ENCODE measurements around the gene TMEM119.

The TMEM119 gene

GRCh38 chr12:108584456-108585065 is 13.3 kb downstream of the TMEM119 start:
- TF ChIP-seq GABPA (IDR thresholded peaks at IDR 0.05; ENCODE audit: low read depth), result no peak
- TF ChIP-seq SPI1 (IDR thresholded peaks at IDR 0.05; ENCODE audit: borderline replicate concordance, low read depth), result no peak
- TF ChIP-seq REST (IDR thresholded peaks at IDR 0.05; ENCODE audit: insufficient replicate concordance, low read depth), result no peak
- Histone ChIP-seq H3K27ac (replicated peaks) (no peak overlapping the region), H3K4me3 (replicated peaks; ENCODE audit: insufficient read depth, low read length) (no peak overlapping the region), H3K27me3 (ENCODE audit: insufficient read depth, poor library complexity, severe bottlenecking) (no peaks in the 10 kb centered on the region)
- DNase-seq (ENCODE audit: low read depth in 1 of 2, low spot score in 1 of 2), result no peak

- Histone ChIP-seq H3K4me3 (replicated peaks; ENCODE audit: insufficient read depth, low read length) (no peak overlapping the region), H3K27me3 (ENCODE audit: insufficient read depth, poor library complexity, severe bottlenecking) (no peaks in the 10 kb centered on the region), H3K27ac (replicated peaks) (no peak overlapping the region)
- TF ChIP-seq REST (IDR thresholded peaks at IDR 0.05; ENCODE audit: insufficient replicate concordance, low read depth), result no peak
- DNase-seq (ENCODE audit: low read depth in 1 of 2, low spot score in 1 of 2), result no peak
Observed at GRCh38 chr12:108583991-108584390, 13.9 kb downstream of the TMEM119 start.

DNA sequence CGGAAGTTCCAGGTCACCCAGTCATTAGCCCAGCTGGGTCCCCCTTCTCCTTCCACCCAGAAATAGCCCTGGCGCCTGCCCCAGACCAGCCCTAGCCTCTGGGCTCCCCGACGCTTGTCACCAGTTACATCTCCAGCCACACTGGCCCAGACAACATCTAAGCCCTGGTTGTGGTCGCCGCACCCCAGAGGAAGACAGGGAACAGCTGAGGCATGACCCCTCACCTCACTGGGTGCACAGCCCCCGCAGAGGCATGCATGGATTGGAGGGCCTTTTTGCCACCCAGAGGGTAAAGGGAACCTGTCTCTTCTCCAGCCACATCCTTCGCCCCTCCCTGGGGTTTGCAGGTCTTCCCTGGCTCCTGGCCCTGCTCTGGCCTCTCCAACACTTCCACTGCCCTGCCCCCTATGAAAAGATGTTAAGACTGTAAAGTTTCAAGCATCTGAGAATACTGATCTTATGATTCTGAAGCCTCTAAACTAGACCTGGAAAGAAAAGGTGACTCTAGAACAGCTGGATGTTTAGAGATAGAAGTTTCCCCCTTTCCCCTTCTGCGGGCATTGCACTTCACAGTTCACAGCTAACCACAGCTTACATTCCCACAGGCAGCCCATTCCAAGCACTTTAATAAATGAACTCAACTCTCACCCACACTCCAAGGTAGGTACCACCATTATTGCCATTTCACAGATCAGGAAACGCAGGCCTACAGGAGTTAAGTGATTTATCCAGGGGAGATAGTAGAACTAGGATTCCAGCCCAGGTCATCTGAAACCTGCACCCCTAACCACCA is 14.7 kb downstream of the TMEM119 start:
- Histone ChIP-seq H3K27me3 (ENCODE audit: insufficient read depth, poor library complexity, severe bottlenecking) (no peaks in the 10 kb centered on the region), H3K4me3 (replicated peaks; ENCODE audit: insufficient read depth, low read length) (no peak overlapping the region), H3K27ac (replicated peaks) (no peak overlapping the region)
- TF ChIP-seq SPI1 (IDR thresholded peaks at IDR 0.05; ENCODE audit: borderline replicate concordance, low read depth) (no peak), GABPA (IDR thresholded peaks at IDR 0.05; ENCODE audit: low read depth) (no peak), POLR2AphosphoS5 (IDR thresholded peaks at IDR 0.05; ENCODE audit: low read depth) (no peak), REST (IDR thresholded peaks at IDR 0.05; ENCODE audit: insufficient replicate concordance, low read depth) (no peak)
- TF ChIP-seq, protein P1, sequence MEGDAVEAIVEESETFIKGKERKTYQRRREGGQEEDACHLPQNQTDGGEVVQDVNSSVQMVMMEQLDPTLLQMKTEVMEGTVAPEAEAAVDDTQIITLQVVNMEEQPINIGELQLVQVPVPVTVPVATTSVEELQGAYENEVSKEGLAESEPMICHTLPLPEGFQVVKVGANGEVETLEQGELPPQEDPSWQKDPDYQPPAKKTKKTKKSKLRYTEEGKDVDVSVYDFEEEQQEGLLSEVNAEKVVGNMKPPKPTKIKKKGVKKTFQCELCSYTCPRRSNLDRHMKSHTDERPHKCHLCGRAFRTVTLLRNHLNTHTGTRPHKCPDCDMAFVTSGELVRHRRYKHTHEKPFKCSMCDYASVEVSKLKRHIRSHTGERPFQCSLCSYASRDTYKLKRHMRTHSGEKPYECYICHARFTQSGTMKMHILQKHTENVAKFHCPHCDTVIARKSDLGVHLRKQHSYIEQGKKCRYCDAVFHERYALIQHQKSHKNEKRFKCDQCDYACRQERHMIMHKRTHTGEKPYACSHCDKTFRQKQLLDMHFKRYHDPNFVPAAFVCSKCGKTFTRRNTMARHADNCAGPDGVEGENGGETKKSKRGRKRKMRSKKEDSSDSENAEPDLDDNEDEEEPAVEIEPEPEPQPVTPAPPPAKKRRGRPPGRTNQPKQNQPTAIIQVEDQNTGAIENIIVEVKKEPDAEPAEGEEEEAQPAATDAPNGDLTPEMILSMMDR (IDR thresholded peaks at IDR 0.05; ENCODE audit: insufficient read depth, low read length), result no peak
- no peak for DNase-seq (ENCODE audit: low read depth in 1 of 2, low spot score in 1 of 2)

DNA sequence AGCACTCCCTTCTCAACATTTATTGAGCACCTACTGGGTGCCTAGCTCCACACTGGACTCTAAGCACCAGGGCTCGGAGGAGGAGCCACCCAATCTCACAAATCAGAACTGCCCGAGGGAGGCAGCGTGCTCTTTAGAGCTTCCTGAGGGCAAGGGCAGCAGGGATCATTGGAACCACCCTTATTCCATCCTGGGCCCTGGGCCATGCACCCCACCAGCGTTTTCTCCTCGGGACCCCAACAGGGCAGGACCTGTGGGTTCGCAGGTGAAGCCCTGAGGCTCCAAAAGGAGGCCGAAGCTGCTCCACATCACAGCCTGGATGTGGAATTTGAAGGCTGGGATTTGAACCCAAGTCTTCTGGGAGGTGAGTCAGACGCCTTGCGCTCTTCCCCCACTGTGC is 15.4 kb downstream of the TMEM119 start:
- Histone ChIP-seq H3K27ac (replicated peaks) (no peak overlapping the region), H3K4me3 (replicated peaks; ENCODE audit: insufficient read depth, low read length) (no peak overlapping the region), H3K27me3 (ENCODE audit: insufficient read depth, poor library complexity, severe bottlenecking) (no peaks in the 10 kb centered on the region)
- no peak for TF ChIP-seq SPI1 (IDR thresholded peaks at IDR 0.05; ENCODE audit: borderline replicate concordance, low read depth)
- no peak for DNase-seq (ENCODE audit: low read depth in 1 of 2, low spot score in 1 of 2)
